ENCODE results near the gene APBA1.

APBA1 gene

DNA sequence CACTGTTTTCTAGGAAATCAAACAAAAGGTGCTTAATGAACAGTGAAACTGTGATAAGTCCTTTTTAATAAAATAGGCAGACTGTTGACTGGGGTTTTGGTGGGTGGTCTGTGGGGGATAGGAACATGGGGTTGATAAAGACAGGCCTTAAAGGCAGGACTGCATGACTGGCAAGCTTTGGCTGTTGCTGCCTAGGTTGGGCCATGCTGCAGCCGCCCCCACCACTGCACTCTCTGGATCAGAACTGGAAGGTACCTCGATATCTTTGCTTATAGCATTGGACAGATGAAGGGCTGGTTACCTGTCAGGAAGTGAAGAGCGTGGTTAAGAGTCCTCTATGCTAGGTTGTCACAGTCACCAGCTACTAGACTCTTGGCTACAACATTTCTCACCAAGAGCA lies 24.4 kb downstream of the APBA1 start:
- Histone ChIP-seq H3K27me3 (ENCODE audit: insufficient read depth, poor library complexity, severe bottlenecking) (no peaks in the 10 kb centered on the region), H3K27ac (replicated peaks) (no peak overlapping the region), H3K4me3 (replicated peaks; ENCODE audit: insufficient read depth, low read length) (no peak overlapping the region)
- DNase-seq (ENCODE audit: low read depth in 1 of 2, low spot score in 1 of 2) = no peak
- TF ChIP-seq SPI1 (IDR thresholded peaks at IDR 0.05; ENCODE audit: borderline replicate concordance, low read depth) (no peak), POLR2AphosphoS5 (IDR thresholded peaks at IDR 0.05; ENCODE audit: low read depth) (no peak), GABPA (IDR thresholded peaks at IDR 0.05; ENCODE audit: low read depth) (no peak)
- TF ChIP-seq, protein P1, sequence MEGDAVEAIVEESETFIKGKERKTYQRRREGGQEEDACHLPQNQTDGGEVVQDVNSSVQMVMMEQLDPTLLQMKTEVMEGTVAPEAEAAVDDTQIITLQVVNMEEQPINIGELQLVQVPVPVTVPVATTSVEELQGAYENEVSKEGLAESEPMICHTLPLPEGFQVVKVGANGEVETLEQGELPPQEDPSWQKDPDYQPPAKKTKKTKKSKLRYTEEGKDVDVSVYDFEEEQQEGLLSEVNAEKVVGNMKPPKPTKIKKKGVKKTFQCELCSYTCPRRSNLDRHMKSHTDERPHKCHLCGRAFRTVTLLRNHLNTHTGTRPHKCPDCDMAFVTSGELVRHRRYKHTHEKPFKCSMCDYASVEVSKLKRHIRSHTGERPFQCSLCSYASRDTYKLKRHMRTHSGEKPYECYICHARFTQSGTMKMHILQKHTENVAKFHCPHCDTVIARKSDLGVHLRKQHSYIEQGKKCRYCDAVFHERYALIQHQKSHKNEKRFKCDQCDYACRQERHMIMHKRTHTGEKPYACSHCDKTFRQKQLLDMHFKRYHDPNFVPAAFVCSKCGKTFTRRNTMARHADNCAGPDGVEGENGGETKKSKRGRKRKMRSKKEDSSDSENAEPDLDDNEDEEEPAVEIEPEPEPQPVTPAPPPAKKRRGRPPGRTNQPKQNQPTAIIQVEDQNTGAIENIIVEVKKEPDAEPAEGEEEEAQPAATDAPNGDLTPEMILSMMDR (IDR thresholded peaks at IDR 0.05; ENCODE audit: insufficient read depth, low read length) = no peak
- TF ChIP-seq, protein P2, sequence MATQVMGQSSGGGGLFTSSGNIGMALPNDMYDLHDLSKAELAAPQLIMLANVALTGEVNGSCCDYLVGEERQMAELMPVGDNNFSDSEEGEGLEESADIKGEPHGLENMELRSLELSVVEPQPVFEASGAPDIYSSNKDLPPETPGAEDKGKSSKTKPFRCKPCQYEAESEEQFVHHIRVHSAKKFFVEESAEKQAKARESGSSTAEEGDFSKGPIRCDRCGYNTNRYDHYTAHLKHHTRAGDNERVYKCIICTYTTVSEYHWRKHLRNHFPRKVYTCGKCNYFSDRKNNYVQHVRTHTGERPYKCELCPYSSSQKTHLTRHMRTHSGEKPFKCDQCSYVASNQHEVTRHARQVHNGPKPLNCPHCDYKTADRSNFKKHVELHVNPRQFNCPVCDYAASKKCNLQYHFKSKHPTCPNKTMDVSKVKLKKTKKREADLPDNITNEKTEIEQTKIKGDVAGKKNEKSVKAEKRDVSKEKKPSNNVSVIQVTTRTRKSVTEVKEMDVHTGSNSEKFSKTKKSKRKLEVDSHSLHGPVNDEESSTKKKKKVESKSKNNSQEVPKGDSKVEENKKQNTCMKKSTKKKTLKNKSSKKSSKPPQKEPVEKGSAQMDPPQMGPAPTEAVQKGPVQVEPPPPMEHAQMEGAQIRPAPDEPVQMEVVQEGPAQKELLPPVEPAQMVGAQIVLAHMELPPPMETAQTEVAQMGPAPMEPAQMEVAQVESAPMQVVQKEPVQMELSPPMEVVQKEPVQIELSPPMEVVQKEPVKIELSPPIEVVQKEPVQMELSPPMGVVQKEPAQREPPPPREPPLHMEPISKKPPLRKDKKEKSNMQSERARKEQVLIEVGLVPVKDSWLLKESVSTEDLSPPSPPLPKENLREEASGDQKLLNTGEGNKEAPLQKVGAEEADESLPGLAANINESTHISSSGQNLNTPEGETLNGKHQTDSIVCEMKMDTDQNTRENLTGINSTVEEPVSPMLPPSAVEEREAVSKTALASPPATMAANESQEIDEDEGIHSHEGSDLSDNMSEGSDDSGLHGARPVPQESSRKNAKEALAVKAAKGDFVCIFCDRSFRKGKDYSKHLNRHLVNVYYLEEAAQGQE (IDR thresholded peaks at IDR 0.05; ENCODE audit: insufficient replicate concordance, low read depth) = no peak

DNA sequence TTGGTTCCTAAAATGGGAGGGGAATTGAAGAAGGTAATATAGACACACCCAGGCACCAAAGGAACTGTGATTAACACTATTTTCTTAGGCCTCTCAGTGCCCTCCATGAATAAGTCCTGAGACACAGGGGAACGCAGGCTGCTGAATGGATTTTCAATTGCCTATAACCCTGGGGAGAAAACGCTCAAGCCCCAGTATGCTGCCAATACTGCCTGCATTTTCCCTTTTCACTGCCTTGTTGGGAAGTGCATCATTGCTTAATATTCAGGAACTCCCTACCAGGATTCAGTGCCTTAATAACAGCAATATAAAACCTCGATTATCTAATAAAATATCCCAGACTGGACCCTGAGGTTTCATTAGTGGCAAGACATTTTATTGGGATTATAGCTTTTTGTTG lies 25.4 kb downstream of the APBA1 start:
- Histone ChIP-seq H3K27me3 (ENCODE audit: insufficient read depth, poor library complexity, severe bottlenecking) (no peaks in the 10 kb centered on the region), H3K27ac (replicated peaks) (no peak overlapping the region), H3K4me3 (replicated peaks; ENCODE audit: insufficient read depth, low read length) (no peak overlapping the region)
- TF ChIP-seq POLR2AphosphoS5 (IDR thresholded peaks at IDR 0.05; ENCODE audit: low read depth) (no peak), GABPA (IDR thresholded peaks at IDR 0.05; ENCODE audit: low read depth) (no peak), SPI1 (IDR thresholded peaks at IDR 0.05; ENCODE audit: borderline replicate concordance, low read depth) (no peak)
- TF ChIP-seq, protein P2 (IDR thresholded peaks at IDR 0.05; ENCODE audit: insufficient replicate concordance, low read depth) = no peak
- no peak for DNase-seq (ENCODE audit: low read depth in 1 of 2, low spot score in 1 of 2)

DNA sequence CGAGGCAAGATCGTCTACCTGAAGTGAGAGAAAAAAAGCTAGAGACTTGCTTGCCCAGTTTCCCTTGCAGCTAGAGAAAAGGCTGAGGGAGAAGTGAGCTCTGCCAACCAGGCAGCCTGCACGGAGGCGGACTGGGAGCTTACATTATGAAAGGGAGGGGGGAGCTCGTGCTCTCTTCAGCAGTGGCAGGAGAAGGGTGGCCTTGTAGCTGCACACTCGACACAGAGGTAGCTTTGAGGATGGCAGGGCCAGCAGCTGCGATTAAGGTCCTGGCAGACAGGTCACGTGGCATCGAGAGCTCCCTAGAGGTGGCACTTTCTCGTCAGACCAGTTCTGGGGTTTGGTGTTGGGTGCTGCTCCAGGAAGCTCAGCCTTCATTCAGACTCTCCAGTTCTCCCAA lies 26.7 kb downstream of the APBA1 start:
- H3K4me3 ChIP-seq (replicated peaks; ENCODE audit: insufficient read depth, low read length) = no peak overlapping the region
- TF ChIP-seq, protein P2 (IDR thresholded peaks at IDR 0.05; ENCODE audit: insufficient replicate concordance, low read depth) = no peak
- no peak overlapping the region for H3K27ac ChIP-seq (replicated peaks)
- DNase-seq (ENCODE audit: low read depth in 1 of 2, low spot score in 1 of 2) = no peak
- no peaks in the 10 kb centered on the region for H3K27me3 ChIP-seq (ENCODE audit: insufficient read depth, poor library complexity, severe bottlenecking)

DNA sequence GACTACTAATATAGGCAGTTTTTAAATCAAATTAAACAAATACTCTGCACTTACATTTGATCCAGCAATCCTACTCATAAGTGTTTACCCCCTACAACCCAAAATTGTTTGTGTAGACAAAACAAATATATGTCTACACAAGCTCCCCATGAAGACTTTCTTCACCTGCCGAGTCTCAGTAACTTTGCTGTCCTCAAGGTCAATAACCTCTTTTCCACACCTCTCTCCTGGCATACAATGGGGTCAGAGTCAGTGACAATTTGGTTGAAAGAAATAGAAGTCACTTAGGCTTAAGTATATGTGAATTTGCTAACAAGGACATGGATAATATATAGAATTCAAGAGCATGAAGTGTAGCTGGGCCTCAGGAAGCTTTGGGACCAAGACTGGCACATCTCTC lies 29.1 kb downstream of the APBA1 start:
- DNase-seq (ENCODE audit: low read depth in 1 of 2, low spot score in 1 of 2) = no peak
- TF ChIP-seq, protein P1 (IDR thresholded peaks at IDR 0.05; ENCODE audit: insufficient read depth, low read length) = no peak
- TF ChIP-seq, protein P2 (IDR thresholded peaks at IDR 0.05; ENCODE audit: insufficient replicate concordance, low read depth) = no peak
- TF ChIP-seq POLR2AphosphoS5 (IDR thresholded peaks at IDR 0.05; ENCODE audit: low read depth) (no peak), SPI1 (IDR thresholded peaks at IDR 0.05; ENCODE audit: borderline replicate concordance, low read depth) (no peak)
- no peaks in the 10 kb centered on the region for H3K27me3 ChIP-seq (ENCODE audit: insufficient read depth, poor library complexity, severe bottlenecking)
- H3K27ac ChIP-seq (replicated peaks) = no peak overlapping the region
- H3K4me3 ChIP-seq (replicated peaks; ENCODE audit: insufficient read depth, low read length) = no peak overlapping the region
